Measurements from ENCODE around the gene NAA20. TPM values are rescaled to one million over a fixed set of nuclear protein-coding genes. Genes with fewer than 3 reads are reported as not detected.

Gene NAA20
- total and polyA plus RNA-seq, 2 of the 4 experiments (the other 2 are of a cell fraction): 35.7 to 58.8 TPM

GRCh38 chr20:20065361-20065760 lies 48.2 kb downstream of the NAA20 start:
- no CpG with 5 or more reads among the region's 1 CpG for WGBS, 2 experiments (ENCODE audit: extremely low coverage in 2 of 2, insufficient read length in 1 of 2)
- Histone ChIP-seq H4K8ac (ENCODE audit: low read depth in 2 of 2, low read length in 2 of 2) (no peak overlapping the region), H3K27ac (ENCODE audit: insufficient read depth, low read length) (no peak overlapping the region), H3K27me3 (ENCODE audit: control insufficient read depth, insufficient read depth, low read length) (peaks cover 12% of the 10 kb centered on the region), H2BK5ac (ENCODE audit: low read depth, low read length, poor library complexity, severe bottlenecking) (no peak overlapping the region), H3K9me1 (ENCODE audit: insufficient read depth, low read length) (no peaks in the 10 kb centered on the region; the same call in 1 of the 2 replicates), H3K9ac (ENCODE audit: low read depth, low read length) (no peak overlapping the region), H3K18ac (ENCODE audit: low read depth, low read length) (no peak overlapping the region), H3K4ac (ENCODE audit: low read depth, low read length) (no peak overlapping the region), H3K14ac (replicated peaks; ENCODE audit: low read depth, low read length) (no peak overlapping the region), H2BK120ac (ENCODE audit: low read depth, low read length) (no peak overlapping the region), H3K4me2 (ENCODE audit: low read depth, low read length) (no peak overlapping the region), H3K36me3 (ENCODE audit: control insufficient read depth, insufficient read depth, low read length) (no peaks in the 10 kb centered on the region), H2AFZ (replicated peaks; ENCODE audit: low read length, poor library complexity) (no peak overlapping the region), H2AK5ac (ENCODE audit: low read depth, low read length) (no peak overlapping the region), H4K91ac (ENCODE audit: insufficient read depth, low read depth, low read length) (no peak overlapping the region), H3K4me3 (ENCODE audit: insufficient read depth, low read depth, low read length) (no peak overlapping the region), H2AK9ac (replicated peaks; ENCODE audit: low read depth, low read length, poor library complexity) (no peak overlapping the region), H3K4me1 (ENCODE audit: control insufficient read depth, insufficient read depth, low read length) (no peaks in the 10 kb centered on the region), H4K5ac (ENCODE audit: low read depth, low read length) (no peak overlapping the region), H2BK15ac (ENCODE audit: low read depth, low read length) (no peak overlapping the region), H2BK20ac (ENCODE audit: low read depth, low read length) (no peak overlapping the region), H4K20me1 (ENCODE audit: insufficient read depth, low read length) (no peaks in the 10 kb centered on the region), H3K56ac (ENCODE audit: extremely low read depth, insufficient read depth, low read length) (no peak overlapping the region), H3K79me1 (ENCODE audit: low read depth in 1 of 2, low read length in 2 of 2) (no peaks in the 10 kb centered on the region), H3K23ac (ENCODE audit: low read depth, low read length) (no peak overlapping the region), H3K9me3 (ENCODE audit: control insufficient read depth, insufficient read depth, low read length) (no peaks in the 10 kb centered on the region)
- DNase-seq (no peak), ATAC-seq (ENCODE audit: low read depth) (no peak)
- TF ChIP-seq MXI1 (IDR thresholded peaks at IDR 0.05; ENCODE audit: borderline replicate concordance, low read depth, low read length): no peak
- TF ChIP-seq, protein P1, sequence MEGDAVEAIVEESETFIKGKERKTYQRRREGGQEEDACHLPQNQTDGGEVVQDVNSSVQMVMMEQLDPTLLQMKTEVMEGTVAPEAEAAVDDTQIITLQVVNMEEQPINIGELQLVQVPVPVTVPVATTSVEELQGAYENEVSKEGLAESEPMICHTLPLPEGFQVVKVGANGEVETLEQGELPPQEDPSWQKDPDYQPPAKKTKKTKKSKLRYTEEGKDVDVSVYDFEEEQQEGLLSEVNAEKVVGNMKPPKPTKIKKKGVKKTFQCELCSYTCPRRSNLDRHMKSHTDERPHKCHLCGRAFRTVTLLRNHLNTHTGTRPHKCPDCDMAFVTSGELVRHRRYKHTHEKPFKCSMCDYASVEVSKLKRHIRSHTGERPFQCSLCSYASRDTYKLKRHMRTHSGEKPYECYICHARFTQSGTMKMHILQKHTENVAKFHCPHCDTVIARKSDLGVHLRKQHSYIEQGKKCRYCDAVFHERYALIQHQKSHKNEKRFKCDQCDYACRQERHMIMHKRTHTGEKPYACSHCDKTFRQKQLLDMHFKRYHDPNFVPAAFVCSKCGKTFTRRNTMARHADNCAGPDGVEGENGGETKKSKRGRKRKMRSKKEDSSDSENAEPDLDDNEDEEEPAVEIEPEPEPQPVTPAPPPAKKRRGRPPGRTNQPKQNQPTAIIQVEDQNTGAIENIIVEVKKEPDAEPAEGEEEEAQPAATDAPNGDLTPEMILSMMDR (conservative IDR thresholded peaks at IDR 0.05; ENCODE audit: low read depth, low read length): no peak
- TF ChIP-seq RAD21 (IDR thresholded peaks at IDR 0.05; ENCODE audit: low read length): no peak
- no peak for TF ChIP-seq RFX5 (IDR thresholded peaks at IDR 0.05; ENCODE audit: low read depth, low read length)
- no peak for TF ChIP-seq RCOR1 (IDR thresholded peaks at IDR 0.05; ENCODE audit: insufficient replicate concordance, low read length)
- no peak for TF ChIP-seq MAFK (IDR thresholded peaks at IDR 0.05; ENCODE audit: low read depth, low read length)
- no peak for TF ChIP-seq SMC3 (IDR thresholded peaks at IDR 0.05; ENCODE audit: low read depth, low read length)
- no peak for TF ChIP-seq NFE2L2 (IDR thresholded peaks at IDR 0.05; ENCODE audit: low read depth, low read length)
- TF ChIP-seq FOS (IDR thresholded peaks at IDR 0.05; ENCODE audit: low read depth, low read length): no peak
- TF ChIP-seq, protein P2, sequence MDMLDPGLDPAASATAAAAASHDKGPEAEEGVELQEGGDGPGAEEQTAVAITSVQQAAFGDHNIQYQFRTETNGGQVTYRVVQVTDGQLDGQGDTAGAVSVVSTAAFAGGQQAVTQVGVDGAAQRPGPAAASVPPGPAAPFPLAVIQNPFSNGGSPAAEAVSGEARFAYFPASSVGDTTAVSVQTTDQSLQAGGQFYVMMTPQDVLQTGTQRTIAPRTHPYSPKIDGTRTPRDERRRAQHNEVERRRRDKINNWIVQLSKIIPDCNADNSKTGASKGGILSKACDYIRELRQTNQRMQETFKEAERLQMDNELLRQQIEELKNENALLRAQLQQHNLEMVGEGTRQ (IDR thresholded peaks at IDR 0.05; ENCODE audit: low read depth, low read length): no peak
- TF ChIP-seq, protein P3, sequence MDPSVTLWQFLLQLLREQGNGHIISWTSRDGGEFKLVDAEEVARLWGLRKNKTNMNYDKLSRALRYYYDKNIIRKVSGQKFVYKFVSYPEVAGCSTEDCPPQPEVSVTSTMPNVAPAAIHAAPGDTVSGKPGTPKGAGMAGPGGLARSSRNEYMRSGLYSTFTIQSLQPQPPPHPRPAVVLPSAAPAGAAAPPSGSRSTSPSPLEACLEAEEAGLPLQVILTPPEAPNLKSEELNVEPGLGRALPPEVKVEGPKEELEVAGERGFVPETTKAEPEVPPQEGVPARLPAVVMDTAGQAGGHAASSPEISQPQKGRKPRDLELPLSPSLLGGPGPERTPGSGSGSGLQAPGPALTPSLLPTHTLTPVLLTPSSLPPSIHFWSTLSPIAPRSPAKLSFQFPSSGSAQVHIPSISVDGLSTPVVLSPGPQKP (IDR thresholded peaks at IDR 0.05; ENCODE audit: borderline replicate concordance, low read depth, low read length): no peak
- TF ChIP-seq BHLHE40 (IDR thresholded peaks at IDR 0.05; ENCODE audit: low read depth, low read length): no peak
- TF ChIP-seq CHD1 (IDR thresholded peaks at IDR 0.05; ENCODE audit: low read depth, low read length): no peak
- no peak for TF ChIP-seq MAZ (IDR thresholded peaks at IDR 0.05; ENCODE audit: borderline replicate concordance, low read depth, low read length)
- no peak for TF ChIP-seq POLR2A (IDR thresholded peaks at IDR 0.05; ENCODE audit: low read depth, low read length)
- no peak for TF ChIP-seq CEBPB (IDR thresholded peaks at IDR 0.05; ENCODE audit: low read depth, low read length)
- intact Hi-C loops (cut with micrococcal nuclease): no loop called here
- in situ Hi-C loops (cut with MboI; ENCODE audit: low sequenced_read_pairs): no loop called here
- CTCF ChIA-PET: no interaction called here
- POLR2A ChIA-PET (ENCODE audit: unreplicated experiment): no interaction called here
- dilution Hi-C loops (cut with HindIII; ENCODE audit: low sequenced_read_pairs, unreplicated experiment): no loop called here
- no TSS peak for BruUV-seq (replicated peaks)
